Measurements from ENCODE around the gene ASTN1.

The ASTN1 gene

DNA sequence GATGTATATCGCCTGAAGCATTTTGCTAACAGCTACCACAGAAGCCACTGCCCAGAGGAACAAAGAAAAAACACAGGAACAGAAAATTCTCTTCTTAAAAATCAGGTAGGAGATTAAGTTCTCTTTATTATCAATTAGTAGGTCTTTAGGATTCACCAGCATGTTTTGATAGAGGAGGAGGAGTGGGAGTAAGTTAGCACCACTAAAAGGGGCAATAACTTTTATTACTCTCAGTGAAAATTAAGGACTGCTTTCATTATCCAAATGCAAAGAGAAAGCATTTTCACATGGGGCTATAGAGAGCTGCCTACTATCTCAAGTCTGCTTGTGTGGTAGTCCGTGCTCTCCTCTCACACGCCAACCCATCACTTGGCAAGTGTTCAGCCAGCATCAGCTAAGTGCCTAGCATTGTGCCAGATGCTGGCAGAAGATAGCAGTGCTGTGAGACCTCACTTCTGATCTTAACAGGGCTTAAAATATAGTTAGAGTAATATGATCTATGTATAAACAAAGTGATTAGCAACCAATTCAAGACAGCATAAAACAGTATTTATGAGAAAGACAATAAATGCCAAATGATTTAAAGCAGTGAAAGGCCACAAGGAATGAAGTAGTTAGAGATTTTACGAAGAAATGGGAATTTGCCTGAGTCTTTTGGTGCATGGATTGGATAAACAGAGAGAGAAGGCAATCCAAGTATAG is 39.8 kb downstream of the ASTN1 start:
- TF ChIP-seq, protein P1, sequence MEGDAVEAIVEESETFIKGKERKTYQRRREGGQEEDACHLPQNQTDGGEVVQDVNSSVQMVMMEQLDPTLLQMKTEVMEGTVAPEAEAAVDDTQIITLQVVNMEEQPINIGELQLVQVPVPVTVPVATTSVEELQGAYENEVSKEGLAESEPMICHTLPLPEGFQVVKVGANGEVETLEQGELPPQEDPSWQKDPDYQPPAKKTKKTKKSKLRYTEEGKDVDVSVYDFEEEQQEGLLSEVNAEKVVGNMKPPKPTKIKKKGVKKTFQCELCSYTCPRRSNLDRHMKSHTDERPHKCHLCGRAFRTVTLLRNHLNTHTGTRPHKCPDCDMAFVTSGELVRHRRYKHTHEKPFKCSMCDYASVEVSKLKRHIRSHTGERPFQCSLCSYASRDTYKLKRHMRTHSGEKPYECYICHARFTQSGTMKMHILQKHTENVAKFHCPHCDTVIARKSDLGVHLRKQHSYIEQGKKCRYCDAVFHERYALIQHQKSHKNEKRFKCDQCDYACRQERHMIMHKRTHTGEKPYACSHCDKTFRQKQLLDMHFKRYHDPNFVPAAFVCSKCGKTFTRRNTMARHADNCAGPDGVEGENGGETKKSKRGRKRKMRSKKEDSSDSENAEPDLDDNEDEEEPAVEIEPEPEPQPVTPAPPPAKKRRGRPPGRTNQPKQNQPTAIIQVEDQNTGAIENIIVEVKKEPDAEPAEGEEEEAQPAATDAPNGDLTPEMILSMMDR (IDR thresholded peaks at IDR 0.05; ENCODE audit: control extremely low read depth, extremely low read depth, low read depth, missing control alignments): no peak
- POLR2A ChIA-PET: no interaction called here
- CTCF ChIA-PET: no interaction called here
- no peak for DNase-seq (ENCODE audit: extremely low spot score)

DNA sequence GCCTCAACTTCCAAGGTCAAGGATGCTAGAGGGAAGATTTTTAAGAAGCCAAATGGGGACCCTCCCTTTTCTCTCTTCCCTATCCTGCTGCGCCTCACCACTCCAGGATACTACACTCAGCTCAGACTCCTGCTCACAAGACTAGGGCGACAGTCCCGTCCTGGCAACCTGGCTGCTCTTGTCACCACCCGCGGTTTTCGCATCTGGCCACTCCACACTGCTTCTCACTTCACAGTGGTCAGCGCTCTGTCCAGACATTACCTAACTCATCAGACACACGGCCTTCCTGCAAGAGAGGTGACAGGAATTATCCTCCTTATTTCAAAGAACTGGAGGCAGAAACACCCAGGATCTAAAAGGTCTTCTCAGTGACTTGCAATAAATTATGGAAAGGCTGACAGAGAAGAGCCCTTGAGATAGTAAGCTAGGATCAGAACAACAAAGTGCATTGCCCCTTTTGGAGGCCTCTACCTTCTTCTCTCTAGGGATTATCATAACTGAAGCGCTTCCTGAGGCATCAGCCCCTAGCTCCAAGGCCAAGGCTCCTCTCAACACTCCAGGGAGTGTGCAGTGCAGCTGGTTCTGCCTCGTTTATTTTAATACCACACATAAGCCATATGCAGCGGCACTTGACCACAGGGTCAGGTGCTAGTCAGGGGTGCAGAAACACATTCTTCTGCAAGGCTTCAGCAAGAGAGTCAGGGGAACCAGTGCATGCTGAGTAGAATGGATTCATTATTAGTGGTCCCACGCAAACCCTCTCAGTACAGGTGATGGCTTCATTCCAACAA is 41.9 kb downstream of the ASTN1 start:
- ChIA-PET POLR2A (no interaction called here), CTCF (no interaction called here)
- no peak for DNase-seq (ENCODE audit: extremely low spot score)
- TF ChIP-seq, protein P1 (IDR thresholded peaks at IDR 0.05; ENCODE audit: control extremely low read depth, extremely low read depth, low read depth, missing control alignments): no peak

DNA sequence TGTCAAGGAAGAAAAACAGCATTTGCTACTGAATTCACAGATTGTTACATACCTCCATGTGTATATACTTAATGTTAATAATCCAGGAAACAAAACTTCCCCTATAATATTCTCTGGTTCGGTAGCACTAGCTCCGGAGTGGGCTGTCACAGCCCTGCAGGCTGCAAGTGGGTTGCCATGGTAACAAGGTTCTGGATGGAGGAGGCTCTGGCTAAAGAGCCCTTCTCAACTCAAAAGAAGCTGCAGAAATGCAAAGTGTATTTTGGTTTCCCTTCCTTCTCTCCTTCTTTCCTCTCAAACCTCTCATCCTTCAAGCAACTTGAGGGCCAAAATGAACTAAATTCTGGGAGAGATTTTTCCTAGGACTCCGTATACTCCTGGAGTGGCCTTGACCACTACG is 45.2 kb downstream of the ASTN1 start:
- ChIA-PET CTCF (interaction anchor here (1.3 to 1.7 kb wide), 2 partner anchors 9 to 63 kb away, joined by 3 to 4 read pairs; no protein-coding TSS in a partner anchor), POLR2A (interaction anchor here (0.6 kb wide), 1 partner anchor 17 kb away, joined by 4 read pairs; no protein-coding TSS in a partner anchor)
- TF ChIP-seq, protein P1 (IDR thresholded peaks at IDR 0.05; ENCODE audit: control extremely low read depth, extremely low read depth, low read depth, missing control alignments): no peak
- no peak for DNase-seq (ENCODE audit: extremely low spot score)

DNA sequence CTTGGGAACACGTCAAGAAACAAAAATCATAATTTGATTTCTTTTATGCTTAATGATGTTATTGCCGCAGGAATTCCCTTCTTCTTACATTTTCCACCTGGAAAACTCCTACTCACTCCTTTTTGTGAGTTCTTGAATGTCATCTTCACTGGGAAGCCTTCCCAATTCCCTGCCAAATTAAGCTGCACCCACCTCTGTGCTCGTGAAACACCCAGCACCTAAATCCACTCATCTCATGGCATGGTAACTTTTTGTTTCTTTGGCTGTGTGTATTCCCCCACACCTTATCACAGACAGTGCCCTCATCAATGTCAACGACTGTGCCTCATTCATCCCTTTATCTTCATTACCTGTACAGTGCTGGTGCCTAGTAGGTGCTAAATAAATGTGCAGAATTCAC is 45.6 kb downstream of the ASTN1 start:
- CTCF ChIA-PET: interaction anchor here (1.7 kb wide), 1 partner anchor 8 kb away, joined by 3 read pairs; no protein-coding TSS in a partner anchor
- TF ChIP-seq, protein P1 (IDR thresholded peaks at IDR 0.05; ENCODE audit: control extremely low read depth, extremely low read depth, low read depth, missing control alignments): no peak
- no peak for DNase-seq (ENCODE audit: extremely low spot score)
- POLR2A ChIA-PET: no interaction called here

DNA sequence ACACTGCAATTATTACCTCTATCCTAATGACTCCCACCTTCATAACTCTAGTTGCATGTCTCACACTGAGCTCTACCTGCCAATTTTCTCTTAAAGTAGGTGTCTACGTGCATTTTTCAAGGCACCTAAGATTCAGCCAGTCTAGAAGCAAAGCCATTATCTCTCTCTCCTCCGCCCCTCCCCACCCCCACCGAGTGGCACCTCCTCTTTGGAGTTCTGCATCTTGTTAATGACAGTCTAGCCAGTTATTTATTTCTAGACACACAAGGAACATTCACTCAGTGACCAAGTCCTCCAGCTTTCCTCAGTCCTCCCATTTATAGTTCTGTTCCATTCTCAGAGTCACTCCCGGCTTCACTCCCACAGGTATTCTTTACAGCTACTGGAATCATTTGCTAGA is 47.6 kb downstream of the ASTN1 start:
- POLR2A ChIA-PET: no interaction called here
- no peak for DNase-seq (ENCODE audit: extremely low spot score)
- TF ChIP-seq, protein P1 (IDR thresholded peaks at IDR 0.05; ENCODE audit: control extremely low read depth, extremely low read depth, low read depth, missing control alignments): no peak
- CTCF ChIA-PET: interaction anchor here (1.5 kb wide), 1 partner anchor 13 kb away, joined by 4 read pairs; no protein-coding TSS in a partner anchor

DNA sequence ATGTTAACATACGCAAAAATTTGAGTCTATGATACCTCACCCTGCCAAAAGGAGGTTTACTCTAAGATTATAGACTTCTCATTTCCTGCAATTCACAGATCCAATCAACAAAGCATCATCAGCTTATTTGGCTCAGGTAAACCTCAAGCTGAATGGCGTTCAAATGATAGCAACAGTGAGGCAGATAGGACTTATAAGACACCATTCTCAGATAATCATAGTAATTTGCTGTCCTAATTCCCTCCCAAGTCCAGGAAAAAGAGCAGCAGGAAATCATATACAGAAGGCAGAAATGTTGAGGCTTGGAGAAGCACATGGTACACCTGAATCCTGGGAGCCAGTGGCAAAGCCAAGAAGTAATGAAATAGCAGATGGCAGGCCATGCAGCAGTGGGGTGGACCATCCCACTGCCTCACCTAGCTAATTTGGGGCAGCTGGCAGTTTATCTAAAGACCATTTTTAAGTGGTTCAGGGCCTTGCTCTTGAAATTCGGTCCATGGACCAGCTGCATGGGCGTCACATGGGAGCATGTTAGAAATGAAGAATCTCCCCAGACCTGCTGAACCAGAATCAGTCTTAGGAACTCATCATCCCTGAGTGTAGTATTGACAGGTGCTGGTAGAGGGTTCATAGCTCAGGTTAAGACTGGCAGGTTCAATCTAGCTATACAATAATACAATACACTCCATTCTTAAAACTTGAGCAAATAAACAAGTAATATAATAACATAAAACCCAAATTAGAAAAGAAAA is 57.7 kb downstream of the ASTN1 start:
- DNase-seq (ENCODE audit: extremely low spot score): no peak
- CTCF ChIA-PET: no interaction called here
- TF ChIP-seq, protein P1 (IDR thresholded peaks at IDR 0.05; ENCODE audit: control extremely low read depth, extremely low read depth, low read depth, missing control alignments): no peak
- POLR2A ChIA-PET: no interaction called here

Measured in GM10248 (cell line).